Activated CD4-positive, alpha-beta T cell treated with anti-CD3 and anti-CD28 coated beads for 4 hours (primary cell): ENCODE results near the gene PDE6G.
"Not testable (repeated sequence)": the region's sequence is repeated elsewhere in the genome, so short reads cannot be mapped to it uniquely, and the experiment has no call there.

Experiments used
- DNase-seq, 2 donors: peaks; one replicate each; pipeline ENCODE4 v3.0.0-alpha.2; 2020

Gene PDE6G

DNA sequence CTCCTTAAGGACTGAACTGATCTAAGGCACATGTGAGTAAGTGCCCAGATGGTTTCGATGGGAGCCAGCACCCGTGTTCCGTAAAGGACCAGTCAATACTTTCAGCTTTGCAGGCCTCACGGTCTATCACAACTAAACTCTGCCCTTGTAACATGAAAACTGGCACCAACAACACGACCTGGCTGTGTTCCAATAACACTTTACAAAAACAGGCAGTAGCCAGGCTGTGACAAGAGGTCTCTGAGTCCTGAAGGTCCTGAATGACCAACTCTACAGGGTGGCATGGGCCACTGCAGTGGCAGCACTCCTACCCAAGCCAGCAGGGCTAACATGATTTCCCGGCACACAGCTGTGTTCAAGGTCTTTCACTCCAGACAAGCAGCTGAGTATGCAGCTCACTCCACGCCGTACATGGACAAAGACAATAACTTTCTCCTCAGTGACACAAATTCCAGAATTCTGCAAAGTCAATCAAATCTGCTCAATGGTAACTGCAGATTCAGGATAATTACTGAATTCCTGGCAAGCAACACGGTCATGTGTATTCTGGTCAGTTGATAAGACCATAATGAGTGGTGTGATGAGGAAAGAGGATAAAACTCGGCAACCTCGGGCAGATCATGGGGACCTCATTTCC lies 34.7 kb downstream of the PDE6G start:
- DNase-seq = no peak

DNA sequence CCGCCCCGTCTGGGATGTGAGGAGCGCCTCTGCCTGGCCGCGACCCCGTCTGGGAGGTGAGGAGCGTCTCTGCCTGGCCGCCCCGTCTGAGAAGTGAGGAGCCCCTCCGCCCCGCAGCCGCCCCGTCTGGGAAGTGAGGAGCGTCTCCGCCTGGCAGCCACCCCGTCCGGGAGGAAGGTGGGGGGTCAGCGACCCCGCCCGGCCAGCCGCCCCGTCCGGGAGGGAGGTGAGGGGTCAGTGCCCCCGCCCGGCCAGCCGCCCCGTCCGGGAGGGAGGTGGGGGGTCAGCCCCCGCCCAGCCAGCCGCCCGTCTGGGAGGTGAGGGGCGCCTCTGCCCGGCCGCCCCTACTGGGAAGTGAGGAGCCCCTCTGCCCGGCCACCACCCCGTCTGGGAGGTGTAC lies 38.0 kb downstream of the PDE6G start:
- DNase-seq = not testable (repeated sequence)

DNA sequence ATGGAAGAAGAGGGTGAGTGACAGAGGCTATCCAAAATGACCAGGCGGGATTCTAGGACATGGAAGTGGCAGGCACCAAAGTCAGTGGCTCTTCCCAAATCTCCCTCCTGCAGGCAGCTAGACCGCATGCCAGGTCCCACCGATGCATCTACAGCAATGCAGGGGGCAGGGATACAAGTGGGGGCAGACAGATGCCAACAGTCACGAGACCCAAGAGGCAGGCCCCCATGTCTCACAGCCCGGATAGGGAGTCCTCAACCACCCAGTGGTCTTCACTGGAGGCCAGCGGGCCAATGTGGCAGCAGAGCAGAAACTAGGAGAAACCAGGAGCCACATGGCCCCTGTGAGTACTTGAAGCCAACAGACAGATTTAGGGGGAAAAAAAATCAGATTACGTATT lies 39.5 kb downstream of the PDE6G start:
- no peak for DNase-seq

DNA sequence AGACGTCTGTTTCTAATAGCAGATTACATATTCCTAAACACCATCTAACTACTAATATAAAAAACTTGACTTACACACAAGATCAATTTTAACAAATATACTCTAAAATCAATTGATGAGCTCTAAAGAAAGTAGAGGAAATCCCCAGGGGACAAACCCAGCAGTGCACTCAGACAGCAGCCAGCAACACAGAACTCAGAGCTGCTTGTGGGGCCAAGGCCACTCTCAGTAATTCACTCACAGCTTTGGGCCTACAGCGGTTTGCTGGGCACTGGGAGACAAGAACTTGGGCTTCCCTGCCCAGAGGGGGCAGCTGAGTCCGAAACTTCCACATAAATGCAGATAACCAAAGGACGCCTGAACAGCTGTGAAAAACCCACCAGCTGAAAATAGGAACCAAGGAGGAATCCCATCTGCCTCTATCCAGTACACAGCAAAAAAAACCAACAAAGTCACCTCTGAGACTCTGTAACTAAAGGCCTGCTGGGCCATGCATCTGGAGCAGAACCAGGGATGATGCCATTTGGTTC lies 40.9 kb downstream of the PDE6G start:
- DNase-seq = no peak

GRCh38 chr17:81612172-81612970 lies 44.0 kb downstream of the PDE6G start:
- no peak for DNase-seq

DNA sequence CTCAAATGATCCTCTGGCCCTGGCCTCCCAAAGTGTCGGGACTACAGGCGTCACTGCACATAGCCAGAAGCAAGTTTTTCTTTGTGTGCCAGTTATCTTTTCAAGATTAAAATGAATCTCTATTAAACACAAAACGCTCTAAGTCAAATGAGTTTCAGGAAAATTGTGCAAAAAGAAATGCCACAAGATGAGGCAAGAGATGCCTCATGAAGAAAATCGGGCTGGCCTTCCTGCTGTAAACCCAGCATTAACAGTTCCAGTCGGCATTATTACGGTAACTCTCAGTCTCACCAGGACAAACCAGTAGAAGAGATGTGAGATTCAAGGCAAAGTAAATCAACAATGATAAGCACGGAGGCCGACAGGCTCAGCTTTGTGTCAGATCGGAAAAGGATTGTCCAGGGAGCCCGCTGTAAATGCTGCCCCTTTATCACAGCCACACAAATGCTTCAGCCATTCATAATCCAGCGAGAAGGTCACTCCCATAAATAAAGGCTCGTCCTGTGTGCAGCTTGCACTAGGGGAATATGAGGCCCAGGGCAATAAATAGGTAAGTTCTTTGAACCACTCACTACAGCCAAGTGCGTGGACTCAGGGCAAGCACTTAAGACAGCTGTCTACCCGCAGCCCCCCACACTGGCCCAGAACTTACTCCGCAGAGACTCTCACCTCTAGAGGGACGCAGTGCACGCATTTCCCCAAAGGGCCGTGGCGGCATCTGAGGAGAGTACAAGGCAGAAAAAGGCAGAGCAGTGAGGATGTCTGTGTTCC lies 46.6 kb downstream of the PDE6G start:
- no peak for DNase-seq

GRCh38 chr17:81608605-81609004 lies 47.7 kb downstream of the PDE6G start:
- no peak for DNase-seq

- DNase-seq = no peak
Measured at GRCh38 chr17:81608082-81608481, 48.3 kb downstream of the PDE6G start.

- DNase-seq = no peak
Measured at GRCh38 chr17:81607431-81607830, 48.9 kb downstream of the PDE6G start.

DNA sequence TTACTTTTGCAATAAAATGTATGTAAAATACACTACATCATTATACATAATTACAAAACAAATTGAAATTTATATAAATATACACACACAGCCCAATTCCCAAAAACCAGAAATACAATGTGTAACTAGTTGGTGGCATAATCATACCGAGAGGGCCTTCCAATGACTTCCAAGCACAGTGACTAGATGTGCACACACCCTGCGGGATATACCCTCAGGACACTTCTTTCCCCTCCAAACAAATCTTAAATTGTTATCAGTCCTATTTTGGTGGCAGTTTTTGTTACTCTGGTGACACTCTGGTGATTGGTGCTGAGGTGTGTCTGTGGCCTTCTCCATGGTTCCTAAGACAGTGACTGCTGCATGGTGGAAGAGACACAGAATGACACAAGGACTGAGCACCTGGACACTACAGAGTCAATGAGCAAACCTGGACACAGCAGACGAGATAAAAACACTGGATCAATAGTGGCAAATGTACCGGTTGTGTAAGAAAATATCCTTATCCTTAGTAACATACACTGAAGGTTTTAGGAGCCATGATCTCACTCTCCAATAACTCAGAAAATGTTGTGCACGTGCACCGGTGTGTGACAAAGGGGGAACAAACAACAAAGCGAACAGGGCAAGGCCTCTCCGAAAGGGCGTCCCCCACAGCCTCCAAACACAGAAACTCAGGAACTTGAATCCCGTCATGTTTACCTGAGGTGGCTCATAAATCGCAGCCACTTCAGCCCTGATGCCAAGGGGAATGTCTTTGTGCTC lies 52.3 kb downstream of the PDE6G start:
- no peak for DNase-seq

GRCh38 chr17:81601525-81602120 lies 54.7 kb downstream of the PDE6G start:
- peak; percentile 33 to 44 for DNase-seq
